PC-9 (cell line): ENCODE data around the gene NT5M.

Experiments
- EZH2 ChIP-seq: fragments of 200-600 bp; sonication (generic); IDR thresholded peaks from 2 replicates; pipeline ENCODE4 v1.8.0; 2017; ENCODE audit warnings: antibody characterized with exemption, low read depth
- TF ChIP-seq, protein P1 (sequence below): fragments of 200-600 bp; sonication (generic); conservative IDR thresholded peaks from 2 replicates; pipeline ENCODE4 v1.6.1; 2017; ENCODE audit warnings: mixed run types, antibody characterized with exemption, mild to moderate bottlenecking, moderate library complexity

GRCh38 chr17:17341452-17341851 is 38.3 kb downstream of the NT5M start:
- TF ChIP-seq, protein P1, sequence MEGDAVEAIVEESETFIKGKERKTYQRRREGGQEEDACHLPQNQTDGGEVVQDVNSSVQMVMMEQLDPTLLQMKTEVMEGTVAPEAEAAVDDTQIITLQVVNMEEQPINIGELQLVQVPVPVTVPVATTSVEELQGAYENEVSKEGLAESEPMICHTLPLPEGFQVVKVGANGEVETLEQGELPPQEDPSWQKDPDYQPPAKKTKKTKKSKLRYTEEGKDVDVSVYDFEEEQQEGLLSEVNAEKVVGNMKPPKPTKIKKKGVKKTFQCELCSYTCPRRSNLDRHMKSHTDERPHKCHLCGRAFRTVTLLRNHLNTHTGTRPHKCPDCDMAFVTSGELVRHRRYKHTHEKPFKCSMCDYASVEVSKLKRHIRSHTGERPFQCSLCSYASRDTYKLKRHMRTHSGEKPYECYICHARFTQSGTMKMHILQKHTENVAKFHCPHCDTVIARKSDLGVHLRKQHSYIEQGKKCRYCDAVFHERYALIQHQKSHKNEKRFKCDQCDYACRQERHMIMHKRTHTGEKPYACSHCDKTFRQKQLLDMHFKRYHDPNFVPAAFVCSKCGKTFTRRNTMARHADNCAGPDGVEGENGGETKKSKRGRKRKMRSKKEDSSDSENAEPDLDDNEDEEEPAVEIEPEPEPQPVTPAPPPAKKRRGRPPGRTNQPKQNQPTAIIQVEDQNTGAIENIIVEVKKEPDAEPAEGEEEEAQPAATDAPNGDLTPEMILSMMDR: no peak
- no peak for TF ChIP-seq EZH2
